ENCODE results near the gene CD38. TPM values are rescaled to one million over a fixed set of nuclear protein-coding genes. Genes with fewer than 3 reads are reported as not detected.
A peak's percentile ranks its signal among the peaks of the same experiment; 100 is the strongest.

Gene CD38
- total RNA-seq, 1 donor = under 0.01 TPM

GRCh38 chr4:15781427-15782095, 3.4 kb downstream of the CD38 start:
- peak; percentile 32 for DNase-seq (ENCODE audit: low read depth)
- no peak overlapping the region for H3K4me3 ChIP-seq (ENCODE audit: low read depth, low read length)
- TF ChIP-seq CTCF (IDR thresholded peaks at IDR 0.05; ENCODE audit: insufficient read depth, low read depth, low read length) = no peak

GRCh38 chr4:15783676-15784075, 5.5 kb downstream of the CD38 start:
- TF ChIP-seq CTCF (IDR thresholded peaks at IDR 0.05; ENCODE audit: insufficient read depth, low read depth, low read length) = no peak
- no peak overlapping the region for H3K4me3 ChIP-seq (ENCODE audit: low read depth, low read length)
- DNase-seq (ENCODE audit: low read depth) = no peak

GRCh38 chr4:15784959-15785634, 7.0 kb downstream of the CD38 start:
- no peak overlapping the region for H3K4me3 ChIP-seq (ENCODE audit: low read depth, low read length)
- no peak for TF ChIP-seq CTCF (IDR thresholded peaks at IDR 0.05; ENCODE audit: insufficient read depth, low read depth, low read length)
- DNase-seq (ENCODE audit: low read depth) = no peak

- H3K4me3 ChIP-seq (ENCODE audit: low read depth, low read length) = no peak overlapping the region
- no peak for TF ChIP-seq CTCF (IDR thresholded peaks at IDR 0.05; ENCODE audit: insufficient read depth, low read depth, low read length)
- DNase-seq (ENCODE audit: low read depth) = no peak
Observed at GRCh38 chr4:15786743-15787142, 8.6 kb downstream of the CD38 start.

GRCh38 chr4:15792974-15793373, 14.8 kb downstream of the CD38 start:
- no peak overlapping the region for H3K4me3 ChIP-seq (ENCODE audit: low read depth, low read length)
- TF ChIP-seq CTCF (IDR thresholded peaks at IDR 0.05; ENCODE audit: insufficient read depth, low read depth, low read length) = no peak
- DNase-seq (ENCODE audit: low read depth) = no peak

GRCh38 chr4:15793506-15794363, 15.6 kb downstream of the CD38 start:
- TF ChIP-seq CTCF (IDR thresholded peaks at IDR 0.05; ENCODE audit: insufficient read depth, low read depth, low read length) = no peak
- H3K4me3 ChIP-seq (ENCODE audit: low read depth, low read length) = no peak overlapping the region
- no peak for DNase-seq (ENCODE audit: low read depth)

Measured in fibroblast of villous mesenchyme (primary cell).